Breast epithelium (tissue), 3 donors: Measurements from ENCODE around the gene LGALS9.

Source experiments
- CTCF ChIP-seq, 3 donors: fragments of 450-650 bp; IDR thresholded peaks; one replicate each; pipeline ENCODE4 v1.5.1; 2016 to 2017; ENCODE audit warnings: antibody characterized with exemption in 3 of 3, mild to moderate bottlenecking in 3 of 3, moderate library complexity in 3 of 3
- POLR2A ChIP-seq: fragments of 450-650 bp; IDR thresholded peaks from one replicate; pipeline ENCODE4 v1.6.1; 2016; ENCODE audit warnings: antibody characterized with exemption, mild to moderate bottlenecking, moderate library complexity

DNA sequence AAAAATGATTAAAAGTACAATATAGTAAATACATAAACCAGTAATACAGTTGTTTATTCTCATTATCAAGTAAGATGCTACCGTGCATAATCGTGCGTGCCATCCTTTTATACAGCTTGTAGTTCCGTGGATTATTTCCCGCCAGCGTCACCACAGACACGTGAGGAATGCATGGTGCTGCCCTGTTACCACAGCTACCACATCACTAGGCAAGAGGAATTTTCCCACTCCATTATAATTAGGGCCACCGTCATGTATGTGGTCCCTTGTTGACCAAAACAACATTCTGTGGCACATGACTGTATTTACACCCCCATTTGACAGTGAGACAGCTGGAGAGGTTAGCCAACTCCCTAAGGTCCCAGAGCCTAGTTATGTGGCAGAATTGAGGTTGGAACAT, 30.5 kb upstream of the LGALS9 start:
- TF ChIP-seq CTCF (IDR thresholded peaks at IDR 0.05): no peak
- no peak for TF ChIP-seq POLR2A
